Measurements from ENCODE around the gene NRXN3.

The NRXN3 gene

DNA sequence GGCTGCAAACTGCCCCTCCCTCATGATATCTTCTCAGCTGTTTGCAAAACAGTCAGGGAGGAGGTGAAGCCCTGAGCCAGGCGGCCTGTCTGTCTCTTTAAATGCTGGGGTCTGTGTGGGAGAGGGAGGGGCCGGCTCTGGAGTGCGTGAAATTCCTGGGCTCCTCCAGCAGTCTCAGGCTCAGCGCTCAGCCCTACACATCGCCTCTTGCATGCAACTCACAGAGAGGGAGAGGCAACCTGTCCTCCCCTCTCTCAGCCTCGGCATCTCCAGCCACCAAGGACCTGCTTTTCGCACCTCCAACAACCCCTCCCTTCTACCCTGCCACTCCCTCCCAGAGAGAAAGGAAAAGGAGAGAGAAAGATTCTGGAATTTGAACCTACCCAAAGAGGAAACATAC lies at the start of gene NRXN3:
Gene NRXN3 (plus strand): TSS at position 171 of the 400 bp plus-strand sequence. CDS start 72,721 bp downstream, outside the sequence.
- DNase-seq (ENCODE audit: low read depth), result no peak

DNA sequence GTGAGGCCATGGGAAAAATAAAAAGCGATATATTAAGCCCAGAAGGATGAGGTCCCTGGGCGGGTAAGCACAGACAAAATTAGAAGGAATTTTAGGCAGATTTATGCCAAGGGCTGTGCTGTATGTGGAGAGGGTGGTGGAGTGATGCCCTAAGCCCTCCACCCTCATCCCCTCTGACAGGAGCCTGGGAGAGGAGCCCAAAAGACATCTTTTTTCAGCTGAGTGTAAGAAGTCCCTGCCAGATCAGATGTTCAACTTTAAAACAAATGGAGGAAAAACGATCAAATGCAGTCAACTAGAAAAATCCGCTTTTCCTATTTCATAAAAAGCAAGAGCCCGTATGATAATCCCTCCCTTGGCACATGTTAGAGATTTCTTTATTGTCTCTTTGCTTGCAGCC lies 47.7 kb upstream of the NRXN3 start:
- no peak for DNase-seq (ENCODE audit: low read depth)

DNA sequence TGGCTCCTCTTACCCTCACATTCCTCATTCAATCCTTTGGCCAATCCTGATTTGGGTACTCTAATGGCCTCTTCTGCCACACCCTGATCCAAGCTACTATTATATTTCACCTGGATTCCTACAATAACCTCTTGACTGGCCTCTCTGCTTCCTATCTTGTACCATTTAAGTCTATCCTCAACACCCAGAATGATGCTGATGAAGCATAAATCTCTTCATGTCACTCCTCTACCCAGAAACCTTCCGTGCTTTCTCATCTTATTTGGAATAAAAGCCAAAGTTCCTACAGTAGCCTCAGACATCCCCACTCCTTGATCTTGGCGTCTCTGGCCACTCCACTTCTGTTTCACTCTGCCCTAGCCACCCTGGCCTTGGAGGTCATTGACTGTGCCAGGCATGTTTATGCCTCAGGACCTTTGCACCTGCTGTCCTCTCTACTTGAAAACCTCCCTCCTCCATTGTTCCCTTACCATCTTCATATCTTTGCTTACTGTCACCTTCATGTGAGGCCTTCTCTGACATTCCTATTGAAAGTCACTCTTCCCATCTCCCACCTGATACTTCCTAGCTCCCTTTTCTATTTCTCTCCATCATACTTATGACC lies 46.4 kb upstream of the NRXN3 start:
- no peak for DNase-seq (ENCODE audit: low read depth)

DNA sequence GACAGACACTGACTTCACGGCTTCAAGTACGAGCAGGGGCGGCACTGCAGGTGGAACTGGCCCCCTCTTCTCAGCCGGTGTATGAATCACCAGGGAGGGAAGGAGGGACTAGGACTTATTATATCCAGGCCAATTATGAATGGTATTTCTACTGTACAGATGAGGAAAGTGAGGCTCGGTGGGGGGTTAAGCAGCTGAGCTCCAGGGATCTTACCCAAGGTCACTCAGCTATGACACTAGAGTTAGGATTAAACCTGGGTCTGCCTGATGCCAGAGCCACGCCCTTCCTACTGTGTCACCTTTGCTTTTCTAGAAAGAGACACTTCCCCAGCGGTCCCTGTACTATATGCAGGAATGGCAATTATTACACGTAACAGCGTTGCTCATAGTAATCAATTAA lies 42.2 kb upstream of the NRXN3 start:
- DNase-seq (ENCODE audit: low read depth), result no peak

DNA sequence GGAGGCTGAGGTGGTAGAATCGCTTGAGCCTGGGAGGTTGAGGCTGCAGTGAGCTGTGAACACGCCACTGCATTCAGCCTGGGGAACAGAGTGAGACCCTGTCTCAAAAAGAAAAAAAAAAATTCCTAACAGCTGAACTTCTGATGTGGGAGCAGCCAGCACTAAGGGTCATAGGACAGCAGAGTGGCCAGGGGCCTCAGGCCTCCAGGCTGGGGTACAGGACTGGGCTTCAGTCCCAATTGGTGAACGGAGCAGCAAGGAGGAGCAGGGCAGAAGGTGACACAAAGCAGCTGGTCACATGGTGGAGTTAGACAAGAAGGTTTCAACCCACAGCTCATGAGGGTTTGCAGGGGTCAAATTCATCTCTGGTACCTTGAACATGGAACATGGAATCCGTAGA lies 40.8 kb upstream of the NRXN3 start:
- DNase-seq (ENCODE audit: low read depth), result no peak

DNA sequence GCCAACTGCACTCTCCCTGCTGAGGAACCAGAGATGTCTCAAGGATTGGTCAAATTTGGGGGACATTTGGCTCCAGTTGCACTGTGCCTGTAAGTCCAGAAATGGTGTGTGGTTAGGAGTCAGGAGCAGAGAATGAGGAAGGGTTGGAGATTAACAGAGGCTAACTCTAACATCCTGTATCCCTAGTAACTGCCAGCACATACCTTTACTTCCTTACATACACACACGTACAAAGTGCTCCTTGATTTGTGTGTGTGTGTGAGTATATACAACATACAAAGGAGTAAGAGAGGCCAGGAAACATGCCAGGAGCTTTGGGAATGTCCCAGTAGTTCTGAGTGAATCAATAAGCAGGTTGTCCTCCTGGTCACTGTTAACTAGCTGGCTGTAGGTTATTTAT lies 39.8 kb upstream of the NRXN3 start:
- DNase-seq (ENCODE audit: low read depth), result no peak

DNA sequence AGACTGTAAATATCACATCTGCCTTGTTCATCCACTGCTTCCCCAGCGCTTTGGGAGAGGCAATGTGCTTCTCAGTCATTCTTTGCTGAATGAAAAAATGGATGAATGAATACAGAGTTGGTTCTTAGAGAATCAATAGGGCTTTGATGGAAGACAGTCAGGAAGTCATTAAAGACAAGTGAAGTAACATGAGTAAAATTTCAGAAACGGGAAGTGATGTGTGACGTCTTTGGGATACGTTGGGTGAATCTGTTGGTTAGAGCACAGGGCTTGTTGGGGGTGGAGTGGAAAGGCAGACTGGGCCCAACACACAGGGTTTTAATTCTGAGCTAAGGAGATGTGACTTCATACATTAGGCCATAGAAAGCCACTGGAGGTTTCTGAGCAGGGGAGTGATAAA lies 39.0 kb upstream of the NRXN3 start:
- DNase-seq (ENCODE audit: low read depth), result no peak

DNA sequence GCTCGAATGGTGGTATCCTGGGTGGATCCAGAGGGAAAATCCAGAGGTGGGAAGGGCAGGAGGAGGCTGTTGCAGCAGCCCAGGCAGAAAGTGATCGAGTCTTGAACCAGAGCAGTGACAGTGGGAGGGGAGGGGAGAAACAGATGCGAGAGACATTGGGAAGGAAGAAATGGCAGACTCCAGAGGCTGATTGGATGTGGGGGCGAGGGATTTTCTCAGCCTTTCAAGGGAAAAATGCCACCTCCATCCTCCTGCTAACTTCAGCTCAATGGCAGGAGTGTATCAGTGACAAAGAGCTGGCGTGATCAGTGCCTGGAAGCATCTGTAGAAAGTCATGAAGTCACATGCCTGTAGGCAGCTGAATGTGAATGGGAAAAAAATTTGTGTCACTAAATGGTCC lies 38.6 kb upstream of the NRXN3 start:
- no peak for DNase-seq (ENCODE audit: low read depth)

DNA sequence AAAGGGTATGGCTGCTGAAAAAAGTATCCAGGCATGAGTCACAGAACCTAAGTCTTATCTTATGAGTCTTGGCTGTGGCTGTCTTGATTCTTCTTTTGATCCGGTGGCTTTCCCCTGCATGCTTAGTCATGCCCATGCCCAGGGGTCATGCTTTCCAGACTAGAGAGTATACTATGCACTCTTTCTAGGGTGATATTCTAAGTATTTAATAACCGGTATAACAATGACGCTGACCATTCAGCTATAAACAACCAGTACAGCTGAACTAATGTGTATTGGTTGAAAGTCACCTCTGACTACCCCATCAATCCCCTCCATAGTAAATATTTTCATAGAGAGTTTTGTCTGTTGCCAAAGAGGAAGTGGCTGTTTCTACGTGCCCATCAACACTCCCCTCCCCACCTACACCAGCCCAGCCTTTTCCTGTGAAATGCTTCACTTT lies 34.7 kb upstream of the NRXN3 start:
- DNase-seq (ENCODE audit: low read depth), result no peak

DNA sequence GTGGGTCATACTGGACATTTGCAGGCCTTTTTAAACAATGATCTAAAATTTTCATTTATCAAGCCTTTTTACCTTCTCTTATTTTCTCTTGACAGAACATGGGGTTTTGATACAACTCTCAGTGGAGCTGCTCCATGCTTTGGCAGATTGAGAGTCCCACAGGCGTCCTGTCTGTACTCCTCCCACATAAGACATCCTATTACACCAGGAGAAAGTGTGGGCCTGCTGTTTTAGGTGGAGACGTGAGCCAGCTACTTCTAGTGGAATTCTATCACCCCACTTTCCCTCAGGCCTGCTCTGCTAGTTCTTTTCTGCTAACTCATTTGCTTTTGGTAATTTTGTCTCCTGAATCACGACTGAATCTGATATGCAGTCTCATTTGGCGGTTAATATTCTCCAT lies 33.5 kb upstream of the NRXN3 start:
- DNase-seq (ENCODE audit: low read depth), result no peak

DNA sequence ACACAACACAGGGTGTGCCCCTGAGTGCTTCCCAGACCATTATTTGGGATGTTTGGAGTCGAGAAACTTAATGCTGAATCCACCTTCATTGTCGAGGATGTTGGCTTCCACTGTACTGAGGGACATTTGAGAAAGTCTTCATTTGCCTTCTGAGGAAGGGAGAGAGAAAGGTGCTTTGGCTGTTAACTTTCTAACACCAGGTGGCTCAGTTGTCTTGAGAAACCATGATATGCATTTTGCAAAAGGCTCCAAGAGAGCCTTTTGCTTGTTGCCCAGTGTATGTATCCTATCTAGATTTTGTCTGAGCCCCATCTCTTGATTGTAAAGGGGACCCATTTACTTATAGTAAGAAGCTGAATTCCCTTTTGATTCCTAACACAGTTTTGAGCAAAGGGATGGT lies 28.6 kb upstream of the NRXN3 start:
- no peak for DNase-seq (ENCODE audit: low read depth)

DNA sequence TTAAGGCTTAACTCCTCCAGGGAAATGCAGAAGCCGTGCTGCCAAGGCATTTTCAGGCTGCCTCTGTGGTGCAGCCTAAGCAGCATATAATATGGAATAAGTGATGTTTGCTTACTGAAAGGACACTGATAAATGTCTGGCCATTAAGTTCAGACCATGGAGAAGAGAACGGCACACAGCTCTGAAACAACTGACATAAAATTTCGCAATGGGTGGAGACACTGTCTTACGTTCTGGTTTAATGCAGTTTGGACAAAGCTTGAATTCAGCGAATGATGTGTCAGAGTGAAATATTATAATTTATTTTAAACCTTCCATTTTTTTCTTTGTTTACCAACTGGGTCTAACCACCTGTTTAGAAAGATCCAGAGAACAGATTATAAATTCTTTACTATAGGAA lies 27.2 kb upstream of the NRXN3 start:
- DNase-seq (ENCODE audit: low read depth), result no peak

DNA sequence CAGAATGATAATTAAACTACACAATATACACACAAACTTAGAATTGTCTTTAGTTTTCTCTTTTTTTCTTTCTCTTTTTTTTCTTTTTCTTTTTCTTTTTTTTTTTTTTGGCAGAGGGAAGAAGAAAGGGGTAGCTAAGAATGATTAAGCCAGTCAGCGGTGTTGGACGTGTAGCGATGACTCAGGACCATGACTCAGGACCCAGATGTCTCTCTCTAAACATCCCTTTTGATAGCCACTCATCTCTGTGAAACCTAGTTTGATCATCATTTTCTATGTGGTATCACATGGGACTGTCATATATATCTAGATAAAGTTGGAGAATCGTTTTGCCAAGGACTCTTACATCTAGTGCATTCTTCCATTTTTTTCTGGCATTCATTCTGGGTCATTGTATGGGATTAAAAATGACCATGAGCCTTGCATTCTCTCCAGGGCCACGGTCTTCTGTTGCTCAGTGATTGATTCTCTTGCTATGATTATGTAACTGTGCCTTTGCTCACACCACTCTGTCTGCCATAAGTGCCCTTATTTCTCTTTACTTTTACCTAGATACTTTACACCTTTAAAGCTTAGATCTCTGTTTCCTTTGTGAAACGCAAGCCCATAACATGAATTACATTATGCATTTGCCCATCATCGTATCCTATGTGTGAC lies 26.6 kb upstream of the NRXN3 start:
- DNase-seq (ENCODE audit: low read depth), result no peak

DNA sequence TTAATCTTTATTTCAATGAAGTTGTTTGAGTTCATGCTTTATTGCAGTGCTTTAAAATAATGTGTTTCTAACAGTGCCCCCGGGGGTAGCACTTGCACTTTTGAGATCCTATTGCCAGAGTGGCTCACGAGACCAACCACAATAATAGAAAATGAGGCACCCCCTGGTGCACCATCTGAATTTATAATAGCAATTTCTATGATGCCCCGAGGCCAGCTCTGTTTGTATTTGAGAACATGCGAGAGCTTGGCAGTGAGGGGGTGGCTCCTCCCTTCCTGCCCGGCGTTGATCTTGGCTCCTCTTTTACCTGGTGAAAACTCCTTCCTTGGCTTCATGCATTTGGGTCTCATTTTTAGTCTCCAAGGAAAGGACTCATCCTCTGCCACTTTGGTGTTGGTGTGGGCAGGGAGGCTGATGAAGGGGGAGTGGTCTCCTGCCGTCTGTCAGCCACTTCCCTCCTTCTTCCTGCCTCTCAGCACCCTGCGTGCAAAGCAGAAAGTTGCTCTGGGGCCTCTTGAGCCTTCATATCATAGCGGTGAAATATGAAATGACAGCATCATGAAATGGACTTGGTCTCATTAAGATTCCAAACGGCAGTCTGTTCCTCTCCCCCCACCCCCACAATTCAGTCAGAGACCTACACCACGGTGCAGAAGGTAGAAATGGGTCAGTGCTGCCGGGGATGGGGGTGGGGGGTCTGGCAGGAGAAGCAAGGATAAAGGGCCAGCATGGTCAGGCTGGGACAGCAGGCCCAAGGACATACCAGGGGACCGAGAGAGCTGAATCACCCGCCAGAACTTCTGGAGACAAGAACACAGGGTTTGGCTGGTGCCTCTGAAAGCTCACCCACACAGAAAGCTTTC lies 17.7 kb upstream of the NRXN3 start:
- no peak for DNase-seq (ENCODE audit: low read depth)

DNA sequence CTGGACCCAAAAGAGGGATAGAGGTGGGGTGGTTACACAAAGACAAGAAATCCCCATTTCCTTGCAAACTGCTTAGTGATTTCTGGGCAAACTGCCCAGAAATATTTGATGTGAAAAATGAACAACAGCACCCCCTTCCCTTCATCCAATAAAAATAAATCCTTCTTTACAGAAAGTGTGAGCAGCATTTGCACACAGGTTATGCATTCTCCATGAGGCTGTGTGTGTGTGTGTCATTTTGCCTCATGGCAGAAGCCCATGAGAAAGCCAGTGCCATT lies 17.2 kb upstream of the NRXN3 start:
- no peak for DNase-seq (ENCODE audit: low read depth)

DNA sequence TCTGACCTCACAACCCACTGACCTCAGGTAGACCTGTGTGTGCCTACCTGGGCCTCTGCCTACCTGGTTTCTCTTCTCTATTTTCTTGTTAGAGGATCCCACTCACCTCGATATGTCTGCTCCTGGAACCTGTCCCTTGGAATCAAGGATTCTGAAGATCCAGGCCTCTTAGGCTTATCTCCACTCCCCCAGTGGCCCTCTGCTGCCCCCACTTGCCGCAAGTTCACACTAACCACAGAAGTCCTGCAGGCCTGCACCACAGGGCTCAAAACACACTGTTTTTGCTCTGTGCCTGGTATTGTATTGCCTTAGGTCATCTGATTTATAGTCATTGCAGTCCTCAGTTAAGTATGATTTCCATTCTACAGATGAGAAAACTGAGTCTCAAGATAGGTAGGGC lies 15.3 kb upstream of the NRXN3 start:
- DNase-seq (ENCODE audit: low read depth), result no peak

DNA sequence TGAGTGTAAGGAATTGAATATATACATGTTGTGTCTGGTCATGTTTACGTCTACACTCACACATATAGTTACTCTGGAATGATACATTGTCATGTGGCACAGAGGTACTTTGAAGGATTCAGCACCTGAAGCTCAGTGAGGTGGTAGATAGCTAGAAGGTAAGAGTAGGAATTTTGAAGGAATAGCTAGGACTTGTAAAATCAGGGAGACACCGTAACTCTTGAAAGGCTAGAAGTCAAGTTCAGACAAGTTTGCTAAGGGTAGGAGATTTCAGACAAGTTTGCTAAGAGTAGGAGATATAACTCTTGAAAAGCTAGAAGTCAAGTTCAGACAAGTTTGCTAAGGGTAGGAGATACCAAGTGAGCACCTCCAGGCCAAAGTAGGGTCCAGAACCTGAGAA lies 14.0 kb upstream of the NRXN3 start:
- no peak for DNase-seq (ENCODE audit: low read depth)

DNA sequence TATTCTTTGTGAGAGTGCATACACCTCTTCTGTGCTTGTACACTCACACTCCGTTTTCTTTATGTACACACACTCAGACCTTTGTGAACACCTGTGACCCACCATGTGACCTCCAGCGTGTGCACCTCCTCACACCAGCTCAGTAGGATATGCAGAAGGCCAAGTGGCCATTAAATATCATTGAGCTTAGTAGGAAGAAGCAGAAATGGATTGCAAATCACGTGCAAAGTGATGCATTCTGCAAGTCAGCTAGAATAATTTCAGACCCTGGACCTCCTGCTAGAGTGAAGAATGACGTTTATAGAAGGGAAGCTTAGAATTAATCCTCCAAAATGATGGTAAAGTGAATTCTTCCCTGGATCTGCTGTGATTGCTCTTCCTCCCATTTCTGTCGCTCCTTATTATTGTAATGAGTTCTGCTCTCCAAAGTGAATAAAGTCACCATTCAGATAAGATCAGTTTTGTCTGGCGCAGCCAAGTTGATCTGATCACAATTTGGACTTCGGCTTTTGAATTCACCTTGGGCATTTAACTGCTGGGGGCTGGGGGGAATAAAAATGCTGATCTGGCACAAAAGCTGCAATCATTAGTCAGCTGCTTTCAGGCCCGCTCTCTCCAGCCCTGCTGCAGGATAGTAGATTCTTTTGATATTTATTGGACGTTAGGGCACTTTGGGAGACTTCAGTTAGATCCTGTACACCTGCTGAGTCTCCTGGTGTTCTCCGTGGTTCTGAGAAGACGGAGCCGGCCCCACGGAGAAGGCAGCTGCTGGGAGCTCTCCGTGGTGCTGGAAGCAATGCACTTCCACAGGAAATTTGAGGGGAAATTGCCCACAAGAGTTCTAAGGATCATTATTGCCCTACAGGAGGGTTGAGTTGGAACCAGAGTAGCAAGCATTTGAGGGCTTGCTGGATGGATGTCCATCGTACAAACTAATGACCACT lies 12.4 kb upstream of the NRXN3 start:
- no peak for DNase-seq (ENCODE audit: low read depth)

DNA sequence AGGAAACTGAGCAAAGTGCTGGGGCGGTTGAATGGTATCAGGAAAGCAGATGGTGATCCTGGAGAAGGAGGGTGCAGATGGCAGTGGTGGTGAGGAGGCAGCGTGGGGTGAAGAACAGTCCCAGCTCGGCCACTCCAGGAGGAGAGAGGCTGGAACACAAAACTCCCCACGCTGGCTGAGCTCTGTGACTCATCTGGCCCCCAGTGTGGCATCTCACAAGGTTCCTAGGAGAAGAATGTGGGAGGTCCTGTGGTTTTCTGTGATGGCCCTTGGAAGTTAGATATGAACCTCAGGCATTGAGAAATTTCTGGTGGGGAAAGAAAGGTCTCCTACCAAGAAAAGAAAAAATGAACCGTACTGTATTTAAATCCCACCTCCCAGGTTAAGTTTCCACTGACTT lies 8.0 kb upstream of the NRXN3 start:
- DNase-seq (ENCODE audit: low read depth), result no peak

DNA sequence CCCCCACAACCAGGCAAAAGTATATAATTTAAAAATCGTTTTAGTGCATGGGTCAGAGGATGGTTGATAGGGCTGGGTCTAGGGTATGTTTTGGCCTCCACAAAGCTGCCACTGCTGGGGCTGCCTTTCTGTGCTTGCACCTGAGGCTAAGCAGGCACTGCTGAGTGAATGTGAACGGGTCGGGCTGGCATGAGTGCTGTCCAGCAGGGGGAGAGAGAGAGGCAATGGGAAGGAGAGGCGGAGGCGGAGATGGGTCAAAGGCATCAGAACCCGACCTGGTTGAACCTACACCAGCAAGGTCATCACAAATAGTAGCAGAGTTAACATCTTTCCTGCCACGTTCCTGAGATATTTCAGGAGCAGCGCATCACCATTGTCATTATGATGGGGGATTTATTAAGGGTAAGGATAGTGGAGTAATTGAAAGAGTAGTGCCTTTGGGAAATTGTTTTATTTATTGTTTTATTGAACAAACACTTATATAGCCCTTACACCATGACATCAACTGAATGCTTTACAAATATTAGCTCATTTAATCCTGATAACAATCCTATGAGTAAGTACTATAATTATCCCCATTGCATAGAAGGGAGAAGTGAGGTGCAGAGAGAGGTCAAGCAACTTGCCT lies 5.8 kb upstream of the NRXN3 start:
- DNase-seq (ENCODE audit: low read depth), result no peak

DNA sequence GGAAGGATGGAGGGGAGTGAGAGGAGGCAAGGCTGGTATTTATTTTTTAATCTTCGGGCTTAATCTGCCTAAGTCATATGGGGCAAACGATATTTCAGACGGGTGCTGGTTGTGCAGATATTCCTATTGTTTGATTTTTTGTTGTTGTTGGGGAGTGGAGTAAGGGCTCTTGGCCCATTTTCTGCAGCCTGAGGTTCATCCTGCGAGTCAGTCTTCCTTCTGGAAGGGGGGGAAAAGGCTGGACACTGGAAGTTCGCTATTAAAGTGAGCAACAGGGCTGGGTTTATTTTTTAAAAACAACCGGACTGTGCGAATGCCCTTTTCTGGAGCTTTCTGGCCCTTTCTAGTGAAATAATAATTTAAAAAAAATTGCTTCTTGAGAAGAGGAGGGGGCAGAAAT lies 2.3 kb downstream of the NRXN3 start:
- DNase-seq (ENCODE audit: low read depth), result no peak
